ENCODE results near the gene PPT2. TPM values are rescaled to one million over a fixed set of nuclear protein-coding genes. Genes with fewer than 3 reads are reported as not detected.

The PPT2 gene
- total and polyA plus RNA-seq, 2 of the 13 experiments (the other 11 are each of a cell fraction or from before 2014, with no cell fraction given) = 39.2 to 61.8 TPM

DNA sequence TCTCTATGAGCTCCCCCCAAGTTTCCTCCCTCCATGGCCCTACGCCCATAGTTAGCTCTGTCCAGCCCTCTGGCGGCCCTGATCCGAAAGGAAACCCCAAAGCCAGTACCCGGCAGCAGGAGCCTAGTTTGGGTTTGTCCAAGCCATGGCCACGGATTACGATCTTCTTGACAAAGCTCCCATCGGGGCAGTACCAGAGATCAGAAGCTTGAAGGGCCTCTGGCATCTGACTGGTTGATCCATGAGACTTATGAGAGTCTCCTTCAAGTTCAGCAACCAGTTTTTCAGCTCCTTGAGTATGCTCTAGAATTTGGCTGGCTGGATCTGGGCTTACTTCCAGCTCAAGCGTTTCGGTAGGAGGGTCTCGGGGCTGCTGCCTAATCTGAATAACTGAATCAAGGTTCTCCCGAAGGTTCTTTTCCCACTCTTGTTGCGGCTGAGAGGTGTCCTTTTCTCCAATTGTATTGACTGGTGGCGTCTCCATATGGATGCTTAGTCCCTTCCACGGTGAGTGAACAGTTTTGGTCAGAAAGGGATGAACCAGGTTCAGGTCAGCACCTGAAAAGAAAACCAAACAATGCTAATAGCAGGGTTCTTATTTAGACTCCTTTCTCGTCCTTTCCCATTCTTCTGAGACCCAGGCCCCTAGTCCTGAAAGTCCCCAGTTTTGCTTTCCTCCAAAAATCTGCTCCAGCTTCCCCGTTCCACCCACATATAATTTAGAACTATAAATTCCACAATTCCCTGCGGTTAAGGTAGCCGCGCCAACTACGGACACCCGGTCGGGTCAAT is 24.4 kb upstream of the PPT2 start:
- peaks cover 1 to 6% of the 10 kb centered on the region in 2 experiments; a peak in 2 of 5 replicates for H3K27me3 ChIP-seq (ENCODE audit: control insufficient read depth in 1 of 2, insufficient read depth in 2 of 2, low read length in 2 of 2)
- intact Hi-C loops (cut with micrococcal nuclease; ENCODE audit: unreplicated experiment) = loop anchor here (1.0 kb wide), 1 partner anchor 25 kb away; the partner anchor contains the start of gene PPT2
- H3K36me3 ChIP-seq (replicated peaks in 1 of 2; ENCODE audit: control insufficient read depth in 1 of 2, insufficient read depth in 2 of 2, low read length in 2 of 2) = peaks cover 0 to 12% of the 10 kb centered on the region in 2 experiments; a peak in 3 of 5 replicates
- H3K9me3 ChIP-seq (ENCODE audit: low read length) = no peaks in the 10 kb centered on the region
- POLR2A ChIA-PET = interaction anchor here (0.9 to 4.4 kb wide), 19 partner anchors 9 to 843 kb away, joined by 3 to 35 read pairs (median 7); partner anchors contain the start of genes AGPAT1, APOM, NEU1 and PBX2
- H3K4me3 ChIP-seq (replicated peaks in 1 of 3; ENCODE audit: insufficient read depth in 1 of 3, low read depth in 2 of 3, low read length in 3 of 3) = peak overlapping the region; percentile 79 to 87 (median 80)
- peak overlapping the region; percentile 75 for H3K9ac ChIP-seq (ENCODE audit: insufficient read depth, low read depth, low read length)
- H3K4me1 ChIP-seq (ENCODE audit: insufficient read depth, low read length) = peaks cover 33% of the 10 kb centered on the region
- CTCF ChIA-PET (ENCODE audit: low intra/inter-chr PET ratio, low total read pairs) = no interaction called here
- ATAC-seq = peak; percentile 1; the same call in 1 of the 3 replicates
- H3K27ac ChIP-seq (ENCODE audit: extremely low read length, insufficient read depth, low read length) = peak overlapping the region; percentile 56
- WGBS (ENCODE audit: low lambda C conversion rate) = 31% methylated on average over 22 of the region's 22 CpGs
- H4K20me1 ChIP-seq (ENCODE audit: insufficient read depth, low read length) = no peaks in the 10 kb centered on the region
- in situ Hi-C loops (cut with HindIII; ENCODE audit: extremely low pct_ligation_motif_present, low pct_unique_long_range_greater_than_20kb) = no loop called here
- DNase-seq (ENCODE audit: low spot score) = no peak
- H3K4me2 ChIP-seq (ENCODE audit: low read depth, low read length) = peak overlapping the region; percentile 93
- no peak for FAIRE-seq
- TSS peak; percentile 67 for BruUV-seq (replicated peaks)
- H3K79me2 ChIP-seq (ENCODE audit: insufficient read depth, low read length) = peaks cover 25% of the 10 kb centered on the region
- H2AFZ ChIP-seq (ENCODE audit: low read length) = peak overlapping the region; percentile 67
- no peak for TF ChIP-seq POLR2G (IDR thresholded peaks at IDR 0.05; ENCODE audit: low read depth, low read length)
- TF ChIP-seq PTBP1 (IDR thresholded peaks at IDR 0.05; ENCODE audit: low read depth, low read length, poor library complexity, severe bottlenecking) = no peak
- TF ChIP-seq, protein P1, sequence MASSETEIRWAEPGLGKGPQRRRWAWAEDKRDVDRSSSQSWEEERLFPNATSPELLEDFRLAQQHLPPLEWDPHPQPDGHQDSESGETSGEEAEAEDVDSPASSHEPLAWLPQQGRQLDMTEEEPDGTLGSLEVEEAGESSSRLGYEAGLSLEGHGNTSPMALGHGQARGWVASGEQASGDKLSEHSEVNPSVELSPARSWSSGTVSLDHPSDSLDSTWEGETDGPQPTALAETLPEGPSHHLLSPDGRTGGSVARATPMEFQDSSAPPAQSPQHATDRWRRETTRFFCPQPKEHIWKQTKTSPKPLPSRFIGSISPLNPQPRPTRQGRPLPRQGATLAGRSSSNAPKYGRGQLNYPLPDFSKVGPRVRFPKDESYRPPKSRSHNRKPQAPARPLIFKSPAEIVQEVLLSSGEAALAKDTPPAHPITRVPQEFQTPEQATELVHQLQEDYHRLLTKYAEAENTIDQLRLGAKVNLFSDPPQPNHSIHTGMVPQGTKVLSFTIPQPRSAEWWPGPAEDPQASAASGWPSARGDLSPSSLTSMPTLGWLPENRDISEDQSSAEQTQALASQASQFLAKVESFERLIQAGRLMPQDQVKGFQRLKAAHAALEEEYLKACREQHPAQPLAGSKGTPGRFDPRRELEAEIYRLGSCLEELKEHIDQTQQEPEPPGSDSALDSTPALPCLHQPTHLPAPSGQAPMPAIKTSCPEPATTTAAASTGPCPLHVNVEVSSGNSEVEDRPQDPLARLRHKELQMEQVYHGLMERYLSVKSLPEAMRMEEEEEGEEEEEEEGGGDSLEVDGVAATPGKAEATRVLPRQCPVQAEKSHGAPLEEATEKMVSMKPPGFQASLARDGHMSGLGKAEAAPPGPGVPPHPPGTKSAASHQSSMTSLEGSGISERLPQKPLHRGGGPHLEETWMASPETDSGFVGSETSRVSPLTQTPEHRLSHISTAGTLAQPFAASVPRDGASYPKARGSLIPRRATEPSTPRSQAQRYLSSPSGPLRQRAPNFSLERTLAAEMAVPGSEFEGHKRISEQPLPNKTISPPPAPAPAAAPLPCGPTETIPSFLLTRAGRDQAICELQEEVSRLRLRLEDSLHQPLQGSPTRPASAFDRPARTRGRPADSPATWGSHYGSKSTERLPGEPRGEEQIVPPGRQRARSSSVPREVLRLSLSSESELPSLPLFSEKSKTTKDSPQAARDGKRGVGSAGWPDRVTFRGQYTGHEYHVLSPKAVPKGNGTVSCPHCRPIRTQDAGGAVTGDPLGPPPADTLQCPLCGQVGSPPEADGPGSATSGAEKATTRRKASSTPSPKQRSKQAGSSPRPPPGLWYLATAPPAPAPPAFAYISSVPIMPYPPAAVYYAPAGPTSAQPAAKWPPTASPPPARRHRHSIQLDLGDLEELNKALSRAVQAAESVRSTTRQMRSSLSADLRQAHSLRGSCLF (CRISPR knock-in tag; IDR thresholded peaks at IDR 0.05; ENCODE audit: borderline replicate concordance) = no peak
- no peak for TF ChIP-seq RFXANK (CRISPR knock-in tag; IDR thresholded peaks at IDR 0.05)
- no peak for TF ChIP-seq AGO2 (optimal IDR thresholded peaks at IDR 0.05; ENCODE audit: low read depth, low read length)
- TF ChIP-seq MXI1 (IDR thresholded peaks at IDR 0.05; ENCODE audit: borderline replicate concordance, low read depth, low read length) = no peak
- TF ChIP-seq, protein P2, sequence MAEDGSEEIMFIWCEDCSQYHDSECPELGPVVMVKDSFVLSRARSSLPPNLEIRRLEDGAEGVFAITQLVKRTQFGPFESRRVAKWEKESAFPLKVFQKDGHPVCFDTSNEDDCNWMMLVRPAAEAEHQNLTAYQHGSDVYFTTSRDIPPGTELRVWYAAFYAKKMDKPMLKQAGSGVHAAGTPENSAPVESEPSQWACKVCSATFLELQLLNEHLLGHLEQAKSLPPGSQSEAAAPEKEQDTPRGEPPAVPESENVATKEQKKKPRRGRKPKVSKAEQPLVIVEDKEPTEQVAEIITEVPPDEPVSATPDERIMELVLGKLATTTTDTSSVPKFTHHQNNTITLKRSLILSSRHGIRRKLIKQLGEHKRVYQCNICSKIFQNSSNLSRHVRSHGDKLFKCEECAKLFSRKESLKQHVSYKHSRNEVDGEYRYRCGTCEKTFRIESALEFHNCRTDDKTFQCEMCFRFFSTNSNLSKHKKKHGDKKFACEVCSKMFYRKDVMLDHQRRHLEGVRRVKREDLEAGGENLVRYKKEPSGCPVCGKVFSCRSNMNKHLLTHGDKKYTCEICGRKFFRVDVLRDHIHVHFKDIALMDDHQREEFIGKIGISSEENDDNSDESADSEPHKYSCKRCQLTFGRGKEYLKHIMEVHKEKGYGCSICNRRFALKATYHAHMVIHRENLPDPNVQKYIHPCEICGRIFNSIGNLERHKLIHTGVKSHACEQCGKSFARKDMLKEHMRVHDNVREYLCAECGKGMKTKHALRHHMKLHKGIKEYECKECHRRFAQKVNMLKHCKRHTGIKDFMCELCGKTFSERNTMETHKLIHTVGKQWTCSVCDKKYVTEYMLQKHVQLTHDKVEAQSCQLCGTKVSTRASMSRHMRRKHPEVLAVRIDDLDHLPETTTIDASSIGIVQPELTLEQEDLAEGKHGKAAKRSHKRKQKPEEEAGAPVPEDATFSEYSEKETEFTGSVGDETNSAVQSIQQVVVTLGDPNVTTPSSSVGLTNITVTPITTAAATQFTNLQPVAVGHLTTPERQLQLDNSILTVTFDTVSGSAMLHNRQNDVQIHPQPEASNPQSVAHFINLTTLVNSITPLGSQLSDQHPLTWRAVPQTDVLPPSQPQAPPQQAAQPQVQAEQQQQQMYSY (CRISPR knock-in tag; IDR thresholded peaks at IDR 0.05) = 0 out of 2 replicates have a peak, but pooled peaks have one; percentile 17
- no peak for TF ChIP-seq ZNF446 (CRISPR knock-in tag; IDR thresholded peaks at IDR 0.05)
- no peak for TF ChIP-seq MZF1 (CRISPR knock-in tag; IDR thresholded peaks at IDR 0.05; ENCODE audit: borderline replicate concordance)
- 0 out of 2 replicates have a peak, but pooled peaks have one; percentile 15 for TF ChIP-seq KLF11 (CRISPR knock-in tag; IDR thresholded peaks at IDR 0.05)
- no peak for TF ChIP-seq ZNF33A (CRISPR knock-in tag; IDR thresholded peaks at IDR 0.05; ENCODE audit: borderline replicate concordance)
- TF ChIP-seq ATF7-NPFF (CRISPR knock-in tag; IDR thresholded peaks at IDR 0.05; ENCODE audit: low read depth) = no peak
- no peak for TF ChIP-seq ZNF121 (CRISPR knock-in tag; IDR thresholded peaks at IDR 0.05)
- peak; percentile 5 for TF ChIP-seq TEAD3 (CRISPR knock-in tag; optimal IDR thresholded peaks at IDR 0.05; ENCODE audit: borderline replicate concordance)
- 0 out of 2 replicates have a peak, but pooled peaks have one; percentile 22 for TF ChIP-seq KLF15 (CRISPR knock-in tag; IDR thresholded peaks at IDR 0.05; ENCODE audit: borderline replicate concordance)
